Liver (tissue), 3 donors: Measurements from ENCODE around the gene ERBB4.

Source experiments
- EGR1 ChIP-seq, 2 donors: IDR thresholded peaks; 2 replicates each; pipeline ENCODE4 v1.6.1; 2016 to 2018; ENCODE audit warnings: antibody characterized with exemption in 2 of 2, low read depth in 2 of 2
- HNF4G ChIP-seq: IDR thresholded peaks from 2 replicates; pipeline ENCODE4 v1.6.1; 2016; ENCODE audit warnings: antibody characterized with exemption
- JUND ChIP-seq, 2 donors: IDR thresholded peaks; 2 replicates each; pipeline ENCODE4 v1.6.1; 2016; ENCODE audit warnings: antibody characterized with exemption in 2 of 2
- RAD21 ChIP-seq, 2 donors: IDR thresholded peaks; 2 replicates each; pipeline ENCODE4 v1.6.1; 2016; ENCODE audit warnings: antibody characterized with exemption in 2 of 2, mild to moderate bottlenecking in 2 of 2
- YY1 ChIP-seq: IDR thresholded peaks from 2 replicates; pipeline ENCODE4 v1.6.1; 2016; ENCODE audit warnings: antibody characterized with exemption, mild to moderate bottlenecking
- TF ChIP-seq, protein P1 (sequence below): IDR thresholded peaks from 2 replicates; pipeline ENCODE4 v1.6.1; 2016; ENCODE audit warnings: antibody characterized with exemption
- TF ChIP-seq, protein P2 (sequence below): fragments of 150-350 bp; IDR thresholded peaks from 2 replicates; pipeline ENCODE4 v1.5.1; 2017; ENCODE audit warnings: improper control_type of control experiment, low read depth, low read length; ENCODE audit not compliant: missing input control
- TF ChIP-seq, protein P3 (sequence below): IDR thresholded peaks from 2 replicates; pipeline ENCODE4 v1.6.1; 2016; ENCODE audit warnings: antibody characterized with exemption
- TF ChIP-seq, protein P4 (sequence below): IDR thresholded peaks from 2 replicates; pipeline ENCODE4 v1.6.1; 2016; ENCODE audit warnings: antibody characterized with exemption
- donor health status: healthy.
- donor health status: healthy.

DNA sequence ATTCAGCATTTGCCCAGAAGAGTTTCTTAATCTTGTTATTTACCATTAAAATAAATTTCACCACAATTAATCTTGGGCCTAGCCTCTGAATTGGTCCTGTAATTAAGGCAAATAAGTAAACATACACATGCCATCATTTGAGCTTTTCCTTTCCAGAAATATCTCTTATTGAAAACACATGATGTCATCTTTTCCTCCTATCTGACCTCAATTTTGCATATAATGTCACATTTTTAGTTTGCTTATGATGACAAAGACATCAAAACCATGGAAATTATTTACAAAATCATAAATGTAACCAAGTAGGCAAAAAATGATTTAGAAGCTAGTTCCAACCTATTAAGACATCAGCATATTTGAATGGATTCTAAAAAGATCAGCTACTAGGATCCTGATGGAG lies 915.5 kb downstream of the ERBB4 start:
- TF ChIP-seq, protein P1, sequence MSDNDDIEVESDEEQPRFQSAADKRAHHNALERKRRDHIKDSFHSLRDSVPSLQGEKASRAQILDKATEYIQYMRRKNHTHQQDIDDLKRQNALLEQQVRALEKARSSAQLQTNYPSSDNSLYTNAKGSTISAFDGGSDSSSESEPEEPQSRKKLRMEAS: no peak
- TF ChIP-seq, protein P2, sequence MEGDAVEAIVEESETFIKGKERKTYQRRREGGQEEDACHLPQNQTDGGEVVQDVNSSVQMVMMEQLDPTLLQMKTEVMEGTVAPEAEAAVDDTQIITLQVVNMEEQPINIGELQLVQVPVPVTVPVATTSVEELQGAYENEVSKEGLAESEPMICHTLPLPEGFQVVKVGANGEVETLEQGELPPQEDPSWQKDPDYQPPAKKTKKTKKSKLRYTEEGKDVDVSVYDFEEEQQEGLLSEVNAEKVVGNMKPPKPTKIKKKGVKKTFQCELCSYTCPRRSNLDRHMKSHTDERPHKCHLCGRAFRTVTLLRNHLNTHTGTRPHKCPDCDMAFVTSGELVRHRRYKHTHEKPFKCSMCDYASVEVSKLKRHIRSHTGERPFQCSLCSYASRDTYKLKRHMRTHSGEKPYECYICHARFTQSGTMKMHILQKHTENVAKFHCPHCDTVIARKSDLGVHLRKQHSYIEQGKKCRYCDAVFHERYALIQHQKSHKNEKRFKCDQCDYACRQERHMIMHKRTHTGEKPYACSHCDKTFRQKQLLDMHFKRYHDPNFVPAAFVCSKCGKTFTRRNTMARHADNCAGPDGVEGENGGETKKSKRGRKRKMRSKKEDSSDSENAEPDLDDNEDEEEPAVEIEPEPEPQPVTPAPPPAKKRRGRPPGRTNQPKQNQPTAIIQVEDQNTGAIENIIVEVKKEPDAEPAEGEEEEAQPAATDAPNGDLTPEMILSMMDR: no peak
- no peak for TF ChIP-seq YY1
- no peak for TF ChIP-seq HNF4G
- TF ChIP-seq RAD21 (IDR thresholded peaks at IDR 0.05): no peak
- TF ChIP-seq, protein P3, sequence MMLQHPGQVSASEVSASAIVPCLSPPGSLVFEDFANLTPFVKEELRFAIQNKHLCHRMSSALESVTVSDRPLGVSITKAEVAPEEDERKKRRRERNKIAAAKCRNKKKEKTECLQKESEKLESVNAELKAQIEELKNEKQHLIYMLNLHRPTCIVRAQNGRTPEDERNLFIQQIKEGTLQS: no peak
- no peak for TF ChIP-seq EGR1 (IDR thresholded peaks at IDR 0.05; ENCODE audit: low read depth in 2 of 2)
- no peak for TF ChIP-seq JUND (IDR thresholded peaks at IDR 0.05)
- TF ChIP-seq, protein P4, sequence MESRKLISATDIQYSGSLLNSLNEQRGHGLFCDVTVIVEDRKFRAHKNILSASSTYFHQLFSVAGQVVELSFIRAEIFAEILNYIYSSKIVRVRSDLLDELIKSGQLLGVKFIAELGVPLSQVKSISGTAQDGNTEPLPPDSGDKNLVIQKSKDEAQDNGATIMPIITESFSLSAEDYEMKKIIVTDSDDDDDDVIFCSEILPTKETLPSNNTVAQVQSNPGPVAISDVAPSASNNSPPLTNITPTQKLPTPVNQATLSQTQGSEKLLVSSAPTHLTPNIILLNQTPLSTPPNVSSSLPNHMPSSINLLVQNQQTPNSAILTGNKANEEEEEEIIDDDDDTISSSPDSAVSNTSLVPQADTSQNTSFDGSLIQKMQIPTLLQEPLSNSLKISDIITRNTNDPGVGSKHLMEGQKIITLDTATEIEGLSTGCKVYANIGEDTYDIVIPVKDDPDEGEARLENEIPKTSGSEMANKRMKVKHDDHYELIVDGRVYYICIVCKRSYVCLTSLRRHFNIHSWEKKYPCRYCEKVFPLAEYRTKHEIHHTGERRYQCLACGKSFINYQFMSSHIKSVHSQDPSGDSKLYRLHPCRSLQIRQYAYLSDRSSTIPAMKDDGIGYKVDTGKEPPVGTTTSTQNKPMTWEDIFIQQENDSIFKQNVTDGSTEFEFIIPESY: no peak
